DMS79 (cell line): Measurements from ENCODE around the gene TSSK2.

Experiments
- DNase-seq: peaks from one replicate; lab custom pipeline; 2025; lab: John Stamatoyannopoulos, UW

TSSK2 gene

DNA sequence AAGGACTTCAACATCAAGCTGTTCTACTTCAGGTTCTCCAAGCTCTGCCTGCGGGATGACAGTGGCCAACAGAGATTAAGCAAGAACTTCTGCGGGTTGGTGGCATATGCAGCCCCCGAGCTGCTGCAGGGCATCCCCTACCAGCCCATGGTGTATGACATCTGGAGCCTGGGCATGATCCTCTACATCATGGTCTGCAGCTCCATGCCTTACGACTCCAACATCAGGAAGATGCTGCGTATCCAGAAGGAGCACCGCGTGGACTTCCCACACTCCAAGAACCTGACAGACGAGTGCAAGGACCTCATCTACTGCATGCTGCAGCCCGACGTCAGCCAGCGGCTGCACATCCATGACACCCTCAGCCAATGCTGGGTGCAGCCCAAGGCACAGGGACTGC lies 6.1 kb upstream of the TSSK2 start:
- no peak for DNase-seq

- no peak for DNase-seq
Observed at GRCh38 chr22:19125474-19126308, 5.4 kb upstream of the TSSK2 start.

DNA sequence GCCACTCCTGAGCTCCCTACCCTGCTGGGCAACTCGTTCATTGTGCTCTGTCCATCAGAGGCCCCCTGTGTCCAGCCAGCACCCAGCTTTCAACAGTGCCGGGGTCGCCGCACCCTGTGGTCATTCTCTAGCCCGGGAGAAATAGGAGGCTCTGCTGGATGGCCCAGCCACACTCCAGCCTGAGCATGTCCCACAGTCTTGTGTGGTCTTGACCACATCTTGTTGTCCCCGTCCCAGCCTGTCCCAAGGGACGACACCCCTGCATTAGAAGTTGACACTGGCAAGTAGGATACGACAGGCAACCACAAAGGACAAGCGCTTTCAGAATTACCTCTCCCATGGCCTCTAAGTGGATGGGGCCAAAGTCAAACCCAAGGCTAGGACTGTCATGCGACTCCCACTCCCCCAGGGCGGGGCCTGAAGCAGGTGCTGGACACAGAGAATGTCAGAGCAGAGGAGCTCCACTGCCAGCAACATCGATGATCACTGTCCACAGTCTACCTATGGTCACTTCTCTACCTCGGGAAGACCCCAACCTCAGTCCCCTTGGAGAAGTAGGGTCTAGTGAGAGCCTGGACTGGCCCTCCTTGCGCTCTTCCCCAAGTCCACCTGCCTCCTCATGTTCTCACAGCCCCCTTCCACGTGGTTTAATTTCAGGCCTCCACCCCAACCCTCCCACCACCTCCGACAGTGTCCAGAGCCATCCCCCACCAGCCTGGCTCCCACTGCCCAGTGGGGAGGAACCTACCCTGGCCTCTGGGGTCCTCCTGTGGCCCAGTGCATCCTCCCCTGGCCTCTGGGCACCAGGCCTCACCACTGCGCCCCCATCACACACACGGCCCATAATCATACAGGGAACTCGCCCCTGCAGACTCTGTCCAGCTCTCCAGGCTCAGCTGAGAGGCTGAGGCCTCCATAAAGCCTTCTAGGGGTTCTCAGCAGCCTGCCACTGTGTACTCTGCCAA lies 4.5 kb upstream of the TSSK2 start:
- no peak for DNase-seq

DNA sequence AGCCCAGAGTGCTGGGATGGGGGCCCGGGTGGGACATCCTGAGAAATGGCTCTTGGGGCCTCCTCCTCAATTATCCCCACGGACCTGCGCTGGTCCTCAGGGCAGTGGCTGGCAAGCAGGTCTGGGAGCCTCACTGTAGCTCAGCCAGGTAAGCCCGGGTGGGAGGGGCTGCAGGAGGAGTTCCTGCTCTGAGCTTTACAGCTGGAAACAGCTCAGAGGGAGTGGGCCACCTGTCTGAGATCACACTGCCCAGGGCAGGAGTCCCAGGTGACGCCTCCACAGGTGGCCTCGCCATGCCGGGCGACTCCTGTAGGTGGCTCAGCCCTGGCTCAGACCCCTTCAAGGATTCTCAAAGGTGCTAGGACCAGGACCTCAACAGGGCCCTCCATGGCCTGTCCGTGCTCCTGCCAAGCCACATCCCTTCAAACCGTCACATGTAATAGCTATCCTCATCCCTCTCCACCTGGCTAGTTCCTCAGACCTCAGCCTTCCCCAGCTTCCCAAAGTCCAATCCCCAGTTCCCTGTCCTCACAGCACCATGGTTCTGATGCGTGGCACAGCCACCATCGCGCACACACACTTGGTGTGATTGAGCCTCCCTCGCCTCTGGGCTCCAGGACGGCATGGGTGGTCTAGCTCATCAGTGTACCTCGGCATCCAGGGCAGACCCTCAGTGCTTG lies 3.6 kb upstream of the TSSK2 start:
- DNase-seq = no peak

DNA sequence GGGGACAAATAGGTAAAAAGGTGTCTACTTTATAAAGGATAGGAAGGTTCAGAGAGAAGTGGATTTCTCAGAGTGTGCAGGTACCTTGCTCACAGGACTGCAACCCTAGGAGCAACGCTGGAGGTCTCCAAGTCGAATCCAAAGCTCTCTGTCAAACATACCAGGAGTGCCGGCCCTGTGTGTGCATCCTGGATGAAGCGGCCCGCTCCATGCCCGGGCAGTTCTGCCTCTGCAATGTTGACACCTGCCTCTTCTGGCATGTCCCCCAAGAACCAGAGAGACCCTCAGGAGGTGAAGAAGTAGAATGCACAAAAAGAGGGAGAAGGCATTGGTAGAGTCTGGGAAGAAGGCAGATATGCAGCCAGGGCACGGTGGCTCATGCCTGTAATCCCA lies 3.1 kb upstream of the TSSK2 start:
- DNase-seq = no peak

- no peak for DNase-seq
Observed at GRCh38 chr22:19128946-19129727, 2.0 kb upstream of the TSSK2 start.

DNA sequence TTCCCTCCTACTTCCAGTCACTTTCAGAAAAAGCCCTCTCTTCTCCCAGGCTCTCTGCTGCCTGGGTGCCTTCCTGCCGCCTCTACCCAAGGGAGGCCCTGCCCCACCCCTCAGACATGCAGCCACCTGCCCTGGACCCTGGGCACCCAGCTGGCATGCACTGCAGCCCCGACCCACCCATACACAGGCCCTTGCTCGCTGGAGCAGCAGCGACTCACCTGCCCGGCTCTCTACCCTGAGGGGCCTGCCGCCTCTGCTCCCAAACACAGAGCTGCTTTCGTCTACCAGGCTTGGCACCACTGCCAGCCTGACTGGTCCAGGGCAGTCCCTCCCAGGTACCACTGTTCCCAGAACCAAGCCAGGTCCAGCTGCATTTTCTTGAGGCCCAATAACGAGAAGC lies 1.2 kb upstream of the TSSK2 start:
- no peak for DNase-seq

- DNase-seq = no peak
Observed at GRCh38 chr22:19131685-19132015, 542 bp downstream of the TSSK2 start.

- no peak for DNase-seq
Observed at GRCh38 chr22:19132153-19132552, 1.0 kb downstream of the TSSK2 start.

DNA sequence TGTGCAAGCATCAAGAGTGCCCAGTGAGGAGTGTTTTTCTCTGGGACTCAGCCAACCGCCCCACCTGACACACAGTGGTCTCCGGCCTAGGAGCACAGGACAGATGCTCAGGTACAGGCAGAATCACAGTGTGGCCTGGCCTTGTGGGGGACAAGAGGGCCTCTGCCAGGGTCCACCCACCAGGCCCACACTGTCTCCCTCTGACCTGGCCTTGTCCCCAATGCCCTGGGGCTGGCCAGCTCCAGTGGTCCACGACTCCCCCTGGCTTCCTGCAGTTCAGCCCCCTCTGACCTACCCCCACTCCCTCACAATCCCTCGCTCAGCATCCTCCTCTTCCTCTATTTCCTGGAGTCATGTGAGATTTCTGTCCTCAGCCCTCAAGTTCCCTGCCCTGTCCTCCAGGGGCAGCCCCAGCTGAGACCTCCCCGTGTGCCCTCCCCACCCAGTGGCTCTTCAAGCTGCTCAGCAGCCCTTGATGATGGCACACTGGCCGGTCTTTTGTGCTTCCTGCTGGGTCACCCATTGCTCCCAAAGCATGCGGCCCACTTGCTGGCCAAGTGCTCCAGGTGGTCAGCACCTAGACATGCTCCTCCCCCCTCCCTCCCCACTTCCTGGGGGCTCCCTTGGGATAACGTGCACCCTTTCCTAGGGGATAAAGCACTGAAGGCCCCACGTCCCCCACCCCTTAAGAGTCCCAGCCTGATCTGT lies 1.7 kb downstream of the TSSK2 start:
- no peak for DNase-seq

GRCh38 chr22:19133561-19133960 lies 2.5 kb downstream of the TSSK2 start:
- no peak for DNase-seq

GRCh38 chr22:19134176-19134831 lies 3.2 kb downstream of the TSSK2 start:
- no peak for DNase-seq

DNA sequence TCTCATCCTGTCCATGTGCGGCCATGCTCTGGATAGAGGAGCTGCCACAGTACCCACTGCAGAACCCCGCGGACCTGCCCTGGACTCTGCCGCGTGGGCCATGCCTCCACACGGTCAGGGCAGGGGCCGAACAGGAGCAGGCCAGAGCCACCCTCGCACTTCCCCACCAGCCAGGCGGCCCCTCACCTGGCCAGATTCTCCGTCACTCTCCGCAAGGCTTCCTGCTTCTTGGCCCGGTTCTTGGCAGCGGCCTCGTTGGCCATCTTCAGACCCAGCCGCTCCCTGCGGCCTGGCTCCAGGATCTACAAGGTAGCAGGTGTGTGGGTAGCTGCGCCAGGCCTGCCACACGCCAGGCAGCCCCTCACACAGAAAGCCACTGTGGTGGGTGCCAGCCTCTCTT lies 3.8 kb downstream of the TSSK2 start:
- DNase-seq = no peak

- no peak for DNase-seq
Observed at GRCh38 chr22:19136915-19137314, 5.8 kb downstream of the TSSK2 start.

DNA sequence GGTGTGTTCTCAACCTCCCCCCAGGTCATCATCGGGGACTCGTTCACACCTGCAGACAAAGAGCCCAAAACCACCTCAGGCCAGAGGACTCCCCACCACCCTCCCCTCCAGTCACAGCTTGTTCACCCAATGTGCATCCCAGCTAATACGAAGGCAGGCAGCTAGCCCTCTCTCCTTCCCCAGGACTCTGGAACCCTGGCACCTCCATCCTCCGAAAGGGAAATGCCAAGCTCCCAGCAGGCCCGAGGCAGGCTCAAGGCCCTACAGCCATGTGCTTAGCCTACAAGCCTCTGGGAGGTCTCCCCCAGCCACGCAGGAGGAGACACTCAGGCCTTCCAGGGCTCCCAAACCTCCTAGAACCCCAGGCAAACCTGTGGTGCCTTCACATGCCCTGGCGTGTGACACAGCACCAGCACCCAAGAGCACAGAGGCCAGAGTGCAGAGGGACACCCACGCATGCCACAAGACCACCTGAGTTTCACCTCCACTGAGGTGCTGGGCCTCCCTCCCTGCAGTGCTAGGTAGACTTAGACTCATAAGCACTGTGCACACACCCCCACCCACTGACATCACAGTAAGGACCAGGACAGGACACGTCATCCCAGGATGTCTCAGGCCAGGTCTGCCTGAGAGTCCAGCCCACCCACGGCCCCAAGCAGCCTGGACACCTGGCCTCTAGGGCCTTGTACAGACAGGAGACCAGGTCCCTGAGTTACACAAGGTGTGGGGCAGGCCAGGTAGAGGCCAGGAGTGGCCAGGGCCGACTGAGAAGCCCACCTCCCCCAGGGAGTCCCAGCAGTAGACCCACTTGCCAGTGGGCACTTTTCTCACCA lies 6.5 kb downstream of the TSSK2 start:
- DNase-seq = no peak

- DNase-seq = no peak
Observed at GRCh38 chr22:19138217-19139000, 7.3 kb downstream of the TSSK2 start.

DNA sequence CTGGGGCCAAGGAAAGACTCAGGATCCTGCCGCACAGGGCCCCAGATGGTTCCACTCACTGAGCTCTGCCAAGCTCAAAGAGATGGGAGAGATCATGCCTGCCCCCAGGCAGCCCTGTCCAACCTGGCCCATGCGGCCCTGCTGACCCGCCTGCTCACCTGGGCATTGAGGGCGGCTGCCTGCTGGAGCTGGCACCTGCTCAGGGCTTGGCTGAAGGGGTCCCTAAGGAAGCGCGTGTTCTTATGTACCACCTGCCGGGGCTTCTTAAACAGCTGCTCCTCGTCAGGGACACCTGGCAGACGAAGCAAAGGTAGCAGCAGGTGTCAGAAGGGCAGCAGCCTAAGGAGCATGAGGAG lies 7.9 kb downstream of the TSSK2 start:
- DNase-seq = no peak

- no peak for DNase-seq
Observed at GRCh38 chr22:19139974-19140373, 8.9 kb downstream of the TSSK2 start.

DNA sequence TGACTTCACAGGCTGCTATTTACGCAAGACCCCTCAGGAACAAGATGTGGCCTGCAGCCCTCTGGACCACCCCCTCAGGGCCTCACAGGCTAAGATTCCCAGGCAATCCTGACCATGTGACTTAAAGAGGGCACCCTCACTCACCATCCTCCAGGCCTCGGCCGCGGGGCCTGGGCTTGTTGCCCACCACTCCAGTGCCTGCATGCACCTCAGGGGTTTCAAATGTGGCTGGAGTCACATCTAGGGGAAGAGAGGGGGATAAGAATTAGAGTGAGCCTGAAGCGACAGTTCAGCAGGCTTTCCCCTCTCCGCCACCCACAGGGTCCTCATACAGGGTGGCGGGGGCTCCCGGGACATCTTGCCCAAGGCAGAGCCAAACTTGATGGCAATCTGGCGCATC lies 11.3 kb downstream of the TSSK2 start:
- DNase-seq = no peak
